Activated T-helper 2 cell treated with anti-CD3 and anti-CD28 coated beads, Interferon-gamma antibody, Interleukin-2, Interleukin-4, amounts not matched to agents 10 μg/mL and 5 μg/mL and 100 μg/mL, durations not matched to agents 14 hours and 24 hours and 36 hours (primary cell): ENCODE results near the gene MMP7. TPM values are rescaled to one million over a fixed set of nuclear protein-coding genes. Genes with fewer than 3 reads are reported as not detected.

Experiments used
- DNase-seq: peaks from one replicate; pipeline ENCODE4 v3.0.0; 2021; ENCODE audit warnings: low spot score
- H3K27ac Mint-ChIP-seq: one replicate; pipeline ENCODE4 v1.8.0; 2021; ENCODE audit warnings: mixed read lengths
- H3K27me3 Mint-ChIP-seq: one replicate; pipeline ENCODE4 v1.8.0; 2021; ENCODE audit warnings: low read depth, mixed read lengths
- H3K36me3 Mint-ChIP-seq: one replicate; pipeline ENCODE4 v1.8.0; 2021; ENCODE audit warnings: low read depth, mixed read lengths
- H3K4me1 Mint-ChIP-seq: one replicate; pipeline ENCODE4 v1.8.0; 2021; ENCODE audit warnings: low read depth, mixed read lengths
- H3K4me3 Mint-ChIP-seq: one replicate; pipeline ENCODE4 v1.8.0; 2021; ENCODE audit warnings: low read depth, mild to moderate bottlenecking, moderate library complexity, mixed read lengths
- H3K9me3 Mint-ChIP-seq: one replicate; pipeline ENCODE4 v1.8.0; 2021; ENCODE audit warnings: mixed read lengths
- intact Hi-C: fragments of 100-400 bp; cut with micrococcal nuclease; formaldehyde crosslinking; loops from one replicate; pipeline ENCODE4 v1.15.1; 2023
- total RNA-seq: library from RNA; stranded (reverse); gene quantifications from 2 replicates; pipeline ENCODE4 v1.2.3, GENCODE V29; 2022

Gene MMP7
- total RNA-seq, 1 donor from 2014 or later = not detected

DNA sequence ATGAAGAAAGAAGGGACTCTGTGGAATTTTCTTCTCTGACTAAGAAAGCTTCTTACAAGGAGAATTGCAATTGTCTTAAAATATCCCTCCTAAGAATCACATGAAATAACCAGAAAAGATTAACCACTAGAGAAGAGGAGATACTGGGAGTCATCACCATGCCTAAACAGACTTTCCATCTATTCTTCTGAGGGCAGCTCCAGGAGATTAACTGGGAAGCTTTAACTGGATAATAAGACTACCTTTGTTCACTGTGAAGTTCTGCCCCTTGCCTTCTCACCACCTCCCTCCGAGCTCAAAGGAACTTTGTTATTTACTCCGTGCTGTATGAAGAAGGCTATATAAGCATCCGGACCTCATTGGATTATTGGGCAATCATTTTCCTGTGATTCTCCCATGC lies 24.5 kb upstream of the MMP7 start:
- Mint-ChIP-seq H3K36me3 (peaks cover 4% of the 10 kb centered on the region), H3K27me3 (peaks cover 3% of the 10 kb centered on the region), H3K4me1 (peaks cover 12% of the 10 kb centered on the region), H3K27ac (no peak overlapping the region), H3K9me3 (no peaks in the 10 kb centered on the region), H3K4me3 (no peak overlapping the region)
- intact Hi-C loops = no loop called here
- DNase-seq = no peak

DNA sequence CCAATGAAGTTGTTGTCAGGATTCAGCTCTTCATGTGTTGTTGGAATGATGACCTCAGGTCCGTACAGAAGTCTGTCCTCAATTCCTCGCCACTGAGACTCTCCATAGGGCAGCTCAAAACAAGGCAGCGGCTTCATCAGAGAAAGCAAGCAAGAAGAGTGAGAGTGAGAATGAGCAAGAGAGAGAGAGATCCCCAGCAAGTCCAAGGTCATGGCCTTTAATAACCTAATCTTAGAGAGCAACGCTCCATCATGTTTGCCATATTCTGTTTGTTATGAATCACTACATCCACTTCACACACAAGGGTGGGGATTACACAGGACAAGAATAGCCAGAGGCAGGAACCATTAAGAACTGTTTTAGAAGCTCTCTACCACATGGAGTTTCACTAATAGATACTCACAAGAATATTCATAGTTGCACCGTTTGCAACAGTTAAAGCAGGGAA lies 23.3 kb upstream of the MMP7 start:
- DNase-seq = no peak
- intact Hi-C loops = no loop called here
- Mint-ChIP-seq H3K9me3 (no peaks in the 10 kb centered on the region), H3K4me1 (no peaks in the 10 kb centered on the region), H3K27ac (no peak overlapping the region), H3K27me3 (peaks cover 3% of the 10 kb centered on the region), H3K4me3 (no peak overlapping the region), H3K36me3 (no peaks in the 10 kb centered on the region)

GRCh38 chr11:102552447-102553194 lies 22.1 kb upstream of the MMP7 start:
- intact Hi-C loops = no loop called here
- Mint-ChIP-seq H3K4me1 (no peaks in the 10 kb centered on the region), H3K27ac (no peak overlapping the region), H3K36me3 (no peaks in the 10 kb centered on the region), H3K4me3 (no peak overlapping the region), H3K9me3 (no peaks in the 10 kb centered on the region), H3K27me3 (peaks cover 3% of the 10 kb centered on the region)
- DNase-seq = no peak

- no peaks in the 10 kb centered on the region for H3K36me3 Mint-ChIP-seq
Observed at GRCh38 chr11:102552020-102552419, 21.5 kb upstream of the MMP7 start.

DNA sequence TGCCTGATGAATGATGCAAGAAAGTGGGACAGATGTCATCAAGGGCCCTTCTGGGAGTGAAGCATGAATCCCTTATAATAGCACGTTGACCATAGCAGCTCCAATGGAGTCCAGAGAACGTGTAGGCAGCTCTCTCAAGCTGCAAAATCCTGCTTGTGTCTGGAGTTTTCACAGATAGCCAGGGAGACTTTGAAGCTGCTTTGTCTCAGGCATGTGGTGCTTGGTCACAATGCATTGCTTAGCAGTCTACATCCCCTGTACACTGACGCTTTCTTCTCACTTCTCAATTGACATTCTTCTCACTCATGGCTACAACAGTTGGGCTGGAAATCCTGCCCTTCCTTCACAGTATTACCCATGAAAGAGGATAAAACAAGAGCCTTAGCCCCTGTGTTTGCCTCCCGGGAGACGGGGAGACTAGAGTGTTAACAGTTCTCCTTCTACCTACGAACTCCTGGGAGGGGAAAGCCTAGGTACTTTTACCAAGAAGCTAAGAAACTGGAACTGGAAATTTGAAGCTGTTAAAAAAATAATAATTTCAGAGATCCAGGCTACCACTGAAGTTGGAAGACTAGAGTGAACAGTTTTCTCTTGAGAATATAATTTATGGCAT lies 20.7 kb upstream of the MMP7 start:
- H3K4me1 Mint-ChIP-seq = peaks cover 2% of the 10 kb centered on the region
- no peak for DNase-seq
- H3K27ac Mint-ChIP-seq = no peak overlapping the region
- H3K36me3 Mint-ChIP-seq = no peaks in the 10 kb centered on the region
- H3K4me3 Mint-ChIP-seq = no peak overlapping the region
- peaks cover 3% of the 10 kb centered on the region for H3K27me3 Mint-ChIP-seq
- H3K9me3 Mint-ChIP-seq = no peaks in the 10 kb centered on the region
- intact Hi-C loops = no loop called here

More at GRCh38 chr11:102552020-102552419, 21.5 kb upstream of the MMP7 start:
- Mint-ChIP-seq H3K27ac (no peak overlapping the region), H3K9me3 (no peaks in the 10 kb centered on the region), H3K4me1 (no peaks in the 10 kb centered on the region), H3K4me3 (no peak overlapping the region), H3K27me3 (peaks cover 3% of the 10 kb centered on the region)
- DNase-seq = no peak
- intact Hi-C loops = no loop called here

- intact Hi-C loops = loop anchor here (5.0 kb wide), 1 partner anchor 50 kb away; no protein-coding TSS in a partner anchor
- no peak for DNase-seq
- H3K36me3 Mint-ChIP-seq = no peaks in the 10 kb centered on the region
- H3K27ac Mint-ChIP-seq = no peak overlapping the region
- peaks cover 4% of the 10 kb centered on the region for H3K9me3 Mint-ChIP-seq
- H3K4me1 Mint-ChIP-seq = peaks cover 11% of the 10 kb centered on the region
- H3K27me3 Mint-ChIP-seq = peaks cover 2% of the 10 kb centered on the region
- no peak overlapping the region for H3K4me3 Mint-ChIP-seq
Observed at GRCh38 chr11:102546923-102547471, 16.4 kb upstream of the MMP7 start.

GRCh38 chr11:102546427-102546826 lies 15.9 kb upstream of the MMP7 start:
- Mint-ChIP-seq H3K27me3 (peaks cover 2% of the 10 kb centered on the region), H3K4me1 (peaks cover 11% of the 10 kb centered on the region), H3K4me3 (no peak overlapping the region), H3K36me3 (no peaks in the 10 kb centered on the region), H3K27ac (no peak overlapping the region), H3K9me3 (peaks cover 4% of the 10 kb centered on the region)
- intact Hi-C loops = loop anchor here (5.0 kb wide), 1 partner anchor 51 kb away; no protein-coding TSS in a partner anchor
- DNase-seq = no peak

- Mint-ChIP-seq H3K36me3 (no peaks in the 10 kb centered on the region), H3K4me1 (peaks cover 11% of the 10 kb centered on the region), H3K27ac (no peak overlapping the region), H3K4me3 (no peak overlapping the region), H3K27me3 (no peaks in the 10 kb centered on the region), H3K9me3 (peaks cover 4% of the 10 kb centered on the region)
- no peak for DNase-seq
- intact Hi-C loops = loop anchor here (5.0 kb wide), 1 partner anchor 52 kb away; no protein-coding TSS in a partner anchor
Observed at GRCh38 chr11:102545701-102546100, 15.2 kb upstream of the MMP7 start.

DNA sequence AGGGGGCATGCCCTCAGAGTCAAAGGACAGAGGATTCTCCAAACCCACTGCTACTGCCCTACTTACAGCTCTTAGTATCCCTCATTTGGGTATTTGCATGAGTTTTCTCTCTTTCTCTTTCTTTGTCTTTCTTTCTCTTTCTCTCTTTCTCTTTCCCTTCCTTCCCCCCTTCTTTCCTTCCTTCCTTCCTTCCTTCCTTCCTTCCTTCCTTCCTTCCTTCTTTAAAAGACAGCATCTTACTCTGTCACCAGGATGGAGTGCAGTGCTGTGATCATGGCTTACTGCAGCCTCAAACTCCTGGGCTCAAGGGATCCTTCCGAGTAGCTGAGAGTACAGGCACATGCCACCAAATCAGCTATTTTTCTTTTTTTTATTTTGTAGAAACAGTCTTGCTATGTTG lies 14.0 kb upstream of the MMP7 start:
- Mint-ChIP-seq H3K9me3 (peaks cover 4% of the 10 kb centered on the region), H3K4me3 (no peak overlapping the region), H3K27ac (no peak overlapping the region), H3K4me1 (peaks cover 11% of the 10 kb centered on the region), H3K36me3 (no peaks in the 10 kb centered on the region), H3K27me3 (peaks cover 3% of the 10 kb centered on the region)
- intact Hi-C loops = no loop called here
- DNase-seq = no peak

- Mint-ChIP-seq H3K27me3 (peaks cover 22% of the 10 kb centered on the region), H3K4me3 (no peak overlapping the region), H3K36me3 (no peaks in the 10 kb centered on the region), H3K4me1 (peaks cover 2% of the 10 kb centered on the region), H3K27ac (no peak overlapping the region), H3K9me3 (peaks cover 2% of the 10 kb centered on the region)
- DNase-seq = no peak
- intact Hi-C loops = no loop called here
Observed at GRCh38 chr11:102539567-102539966, 9.0 kb upstream of the MMP7 start.

DNA sequence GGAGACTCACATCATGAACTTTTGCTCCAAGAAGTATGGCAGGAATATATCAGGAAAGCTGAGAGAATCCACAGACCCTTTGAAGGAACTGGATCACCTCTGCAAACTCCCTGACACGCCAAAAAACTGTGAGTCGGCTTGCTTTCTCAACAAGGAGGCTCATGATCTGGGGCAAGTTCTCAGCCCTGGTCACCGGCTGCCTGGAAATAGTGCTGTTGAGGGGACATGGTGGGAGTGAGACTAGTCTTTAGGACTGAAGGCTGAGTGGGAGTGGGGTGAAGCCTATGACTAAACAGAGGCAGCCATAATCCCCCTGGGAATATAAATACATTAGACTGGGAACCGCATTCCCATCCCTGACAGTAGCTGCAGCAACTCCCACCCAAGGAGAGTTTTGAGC lies 8.4 kb upstream of the MMP7 start:
- no peaks in the 10 kb centered on the region for H3K9me3 Mint-ChIP-seq
- H3K36me3 Mint-ChIP-seq = no peaks in the 10 kb centered on the region
- intact Hi-C loops = no loop called here
- peaks cover 5% of the 10 kb centered on the region for H3K4me1 Mint-ChIP-seq
- no peak for DNase-seq
- H3K4me3 Mint-ChIP-seq = no peak overlapping the region
- peaks cover 26% of the 10 kb centered on the region for H3K27me3 Mint-ChIP-seq
- H3K27ac Mint-ChIP-seq = no peak overlapping the region

DNA sequence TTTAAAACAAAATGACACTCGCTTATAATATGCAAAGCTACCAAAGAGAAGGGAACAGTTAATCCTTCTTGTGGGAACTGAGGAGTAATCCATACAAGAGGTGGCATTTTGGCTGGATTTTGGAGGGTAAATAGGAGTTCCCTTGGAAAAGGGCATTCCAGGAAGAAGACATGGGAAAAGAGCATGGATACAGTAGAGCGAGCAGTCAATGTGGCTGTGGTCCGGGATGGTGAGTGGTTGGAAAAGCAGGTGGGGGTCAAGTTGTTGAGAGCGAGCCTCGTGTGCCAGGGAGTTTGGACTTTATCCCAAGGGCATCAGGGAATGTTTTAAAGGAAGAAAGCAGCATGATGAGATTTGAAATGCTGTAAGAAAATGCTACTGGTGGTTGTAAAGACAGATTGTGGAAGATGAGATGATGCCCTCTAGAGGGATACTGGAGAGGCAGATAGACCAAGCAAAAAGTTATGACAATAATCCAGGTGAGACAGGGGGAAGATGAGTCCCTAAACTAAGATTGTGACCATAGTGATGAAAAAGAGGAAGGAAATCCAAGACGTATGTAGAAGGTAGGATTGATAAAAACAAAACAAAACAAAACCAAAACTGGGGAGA lies 3.8 kb upstream of the MMP7 start:
- H3K36me3 Mint-ChIP-seq = no peaks in the 10 kb centered on the region
- H3K27ac Mint-ChIP-seq = no peak overlapping the region
- peaks cover 13% of the 10 kb centered on the region for H3K4me1 Mint-ChIP-seq
- intact Hi-C loops = loop anchor here (5.0 kb wide), 1 partner anchor 78 kb away; no protein-coding TSS in a partner anchor
- DNase-seq = no peak
- H3K9me3 Mint-ChIP-seq = no peaks in the 10 kb centered on the region
- no peak overlapping the region for H3K4me3 Mint-ChIP-seq
- H3K27me3 Mint-ChIP-seq = peaks cover 23% of the 10 kb centered on the region

DNA sequence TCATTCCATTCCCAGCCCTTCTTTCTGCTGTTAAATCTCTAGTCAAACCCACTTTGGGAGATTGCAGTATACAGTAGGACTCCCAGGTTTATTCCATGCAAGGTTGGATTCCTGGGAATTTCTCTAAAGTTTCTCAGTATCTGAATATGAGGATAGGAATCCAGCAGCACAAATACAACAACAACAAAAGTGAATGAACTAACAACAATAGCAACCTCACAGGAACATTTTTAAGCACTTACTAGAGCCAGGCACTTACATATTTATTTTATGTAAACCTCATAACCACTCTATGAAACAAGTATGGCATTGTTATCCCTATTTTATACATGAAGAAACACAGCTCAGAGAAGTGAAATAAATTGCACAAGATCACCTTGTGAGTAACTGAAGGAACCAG lies 1.9 kb downstream of the MMP7 start:
- Mint-ChIP-seq H3K4me1 (peaks cover 8% of the 10 kb centered on the region), H3K27ac (no peak overlapping the region), H3K27me3 (peaks cover 8% of the 10 kb centered on the region), H3K4me3 (no peak overlapping the region), H3K36me3 (no peaks in the 10 kb centered on the region), H3K9me3 (no peaks in the 10 kb centered on the region)
- DNase-seq = no peak
- intact Hi-C loops = no loop called here
